CD4-positive, alpha-beta T cell treated with Interleukin-6 for 4 hours (primary cell): ENCODE data around the gene BPTF.
"Not testable (repeated sequence)": the region's sequence is repeated elsewhere in the genome, so short reads cannot be mapped to it uniquely, and the experiment has no call there.

Experiments used
- DNase-seq: peaks from one replicate; pipeline ENCODE4 v3.0.0-alpha.2; 2020; ENCODE audit warnings: mixed read lengths

The BPTF gene

DNA sequence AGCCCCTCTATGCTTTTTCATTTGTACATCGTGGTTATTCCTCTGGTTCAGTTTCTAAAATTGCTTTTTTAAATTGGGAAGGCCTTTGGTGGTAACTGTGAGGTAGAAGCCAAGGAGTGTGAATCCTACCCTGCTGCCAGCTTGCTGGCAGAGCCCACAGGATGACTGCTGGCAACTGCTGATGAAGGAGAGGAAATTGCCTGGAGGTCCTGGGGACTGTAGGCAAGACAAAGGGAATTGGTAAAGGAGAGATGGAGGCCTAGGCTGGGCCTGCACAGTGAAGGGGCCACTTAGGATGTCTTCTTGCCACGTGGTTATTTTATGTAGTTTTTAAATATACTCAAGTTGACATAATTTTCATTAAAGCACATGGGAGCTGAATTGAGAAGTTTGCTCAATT is 155.2 kb downstream of the BPTF start:
- DNase-seq = no peak

GRCh38 chr17:67980883-67981282 is 155.6 kb downstream of the BPTF start:
- not testable (repeated sequence) for DNase-seq

- DNase-seq = no peak
These were observed 156.8 kb downstream of the BPTF start for GRCh38 chr17:67982034-67982640.

DNA sequence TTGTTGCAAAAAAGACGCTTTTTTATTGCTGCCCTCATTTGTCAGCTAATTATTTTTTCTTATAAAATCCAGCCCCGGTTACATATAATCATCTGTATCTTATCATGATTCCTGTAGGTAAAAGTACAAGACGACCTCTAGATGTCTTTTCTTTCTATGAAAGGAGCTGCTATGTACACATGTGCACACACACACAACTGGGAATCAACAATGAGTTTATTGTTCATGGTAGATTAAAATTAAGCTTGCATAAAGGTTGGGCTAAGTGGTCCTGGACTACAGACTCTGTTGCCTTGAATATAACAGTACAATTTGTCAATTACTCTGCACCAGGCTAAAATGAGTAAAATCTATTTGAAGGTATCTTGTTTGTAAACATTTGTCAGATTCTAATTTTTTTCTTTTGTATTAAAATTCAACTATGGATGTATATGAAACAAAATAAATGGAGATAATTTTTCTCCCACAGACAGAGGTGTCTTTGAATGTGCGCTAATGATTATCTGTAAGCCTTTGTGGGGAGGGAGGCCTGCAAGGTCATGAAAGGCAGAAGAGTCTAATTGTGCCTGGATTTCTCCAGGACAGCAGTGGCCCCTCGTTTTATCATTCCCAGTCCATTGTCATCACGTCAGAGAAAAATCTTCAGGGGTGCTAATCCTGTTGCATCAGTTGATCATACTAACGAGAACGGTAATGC is 157.5 kb downstream of the BPTF start:
- DNase-seq = no peak

DNA sequence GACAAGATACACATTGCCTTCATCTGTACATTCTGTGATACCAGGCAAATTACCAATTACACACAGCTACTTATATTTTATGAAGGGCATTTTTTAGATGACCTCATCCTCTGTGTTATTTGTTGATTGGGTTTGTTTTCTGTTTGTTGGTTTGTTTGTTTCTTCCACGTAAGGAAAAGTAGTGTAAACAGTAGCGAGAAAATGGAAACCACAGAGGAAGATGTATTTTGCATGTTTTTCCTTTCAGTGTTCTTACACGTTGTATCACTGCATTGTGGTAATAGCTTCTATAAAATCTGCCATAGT is 158.0 kb downstream of the BPTF start:
- DNase-seq = no peak

GRCh38 chr17:67990909-67991308 is 165.6 kb downstream of the BPTF start:
- DNase-seq = no peak

- no peak for DNase-seq
These were observed 167.3 kb downstream of the BPTF start for GRCh38 chr17:67992548-67993152.

GRCh38 chr17:67993153-67993997 is 168.1 kb downstream of the BPTF start:
- peak; percentile 74 for DNase-seq

GRCh38 chr17:67993998-67994361 is 168.7 kb downstream of the BPTF start:
- no peak for DNase-seq

DNA sequence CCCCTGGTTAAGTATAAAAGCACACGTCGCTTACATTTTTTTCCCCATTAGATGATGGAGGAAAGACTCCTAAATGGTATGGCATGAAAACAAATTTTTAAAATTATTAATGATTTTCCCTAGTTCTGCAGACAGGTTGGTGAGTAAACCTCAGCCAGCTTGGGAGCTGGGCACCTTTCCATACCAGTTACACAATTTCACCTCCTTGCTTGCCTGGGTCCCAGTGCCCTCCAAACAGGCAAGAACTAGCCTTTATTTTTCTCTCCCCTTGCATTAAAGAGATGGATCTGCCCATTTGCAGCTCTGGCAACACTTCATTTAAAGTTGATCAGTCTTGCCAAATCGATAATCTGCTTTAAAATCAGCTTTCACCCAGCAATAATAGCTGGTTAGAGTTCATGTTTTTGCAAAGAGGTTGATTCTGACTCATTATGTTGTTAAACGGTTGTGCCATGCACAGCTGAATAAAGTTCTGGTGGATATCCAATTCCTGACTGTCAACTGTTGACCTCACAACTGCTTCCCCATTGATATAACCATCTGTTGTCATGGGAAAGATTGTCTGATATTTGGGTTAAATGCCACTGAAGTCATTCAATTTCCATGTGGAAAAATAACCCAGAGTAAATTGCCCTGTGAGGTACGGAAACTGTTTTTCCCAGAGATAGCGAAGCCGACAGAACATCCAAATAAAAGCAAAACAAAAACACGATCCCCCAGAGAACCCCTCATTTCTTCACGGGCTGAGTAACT is 169.7 kb downstream of the BPTF start:
- no peak for DNase-seq

- peak; percentile 23 for DNase-seq
These were observed 170.4 kb downstream of the BPTF start for GRCh38 chr17:67995570-67996263.

- DNase-seq = not testable (repeated sequence)
These were observed 171.2 kb downstream of the BPTF start, which contains the start of gene C17orf58 for GRCh38 chr17:67996301-67997171. TSS of gene C17orf58 (minus strand) at chr17:67996469. CDS start at chr17:67996198, 271 bp downstream.

DNA sequence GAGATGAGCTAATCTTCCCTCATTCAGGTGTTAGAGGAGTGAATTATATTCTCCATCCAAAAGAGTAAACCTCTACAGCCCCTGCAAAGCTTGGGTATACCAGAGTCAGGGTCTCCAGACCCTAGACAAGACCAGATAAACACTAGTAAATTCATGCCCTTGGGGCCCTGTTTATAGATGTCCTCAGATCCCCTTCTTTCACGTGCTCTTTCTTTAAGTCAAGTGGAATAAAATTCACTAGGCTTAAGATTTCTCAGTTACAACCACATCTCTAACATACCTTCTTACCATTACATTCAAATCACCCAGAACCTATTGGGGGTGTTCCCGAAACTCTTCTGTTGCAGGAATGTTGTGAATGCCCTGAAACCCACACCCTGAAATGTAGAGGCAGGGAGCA is 173.2 kb downstream of the BPTF start:
- no peak for DNase-seq

DNA sequence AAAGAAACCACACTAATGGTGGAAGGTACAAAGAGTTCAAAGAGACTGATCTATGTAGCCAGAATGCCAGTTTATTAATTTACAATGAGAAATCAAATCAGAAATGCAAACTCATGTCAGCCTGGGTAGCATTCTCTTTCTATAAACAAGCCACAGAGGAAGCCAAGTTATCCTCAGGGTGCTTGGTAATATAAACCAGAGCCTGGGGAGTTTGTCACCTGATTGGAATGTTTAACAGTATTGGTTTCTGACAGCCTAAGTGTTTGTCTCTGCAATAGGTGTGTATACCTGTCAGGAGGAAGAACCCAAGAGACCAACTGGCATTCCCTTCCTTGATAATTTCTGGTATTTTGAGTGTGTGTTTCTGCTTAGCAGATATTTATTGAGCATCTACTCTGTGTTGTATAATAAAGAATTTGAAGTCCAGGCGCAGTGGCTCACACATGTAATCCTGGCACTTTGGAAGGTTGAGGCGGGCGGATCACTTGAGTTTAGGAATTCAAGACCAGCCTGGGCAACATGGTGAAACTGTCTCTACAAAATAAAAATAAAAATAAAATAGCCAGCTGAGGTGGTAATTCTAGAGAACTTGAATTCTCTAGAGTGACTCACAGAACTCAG is 174.1 kb downstream of the BPTF start:
- DNase-seq = no peak

GRCh38 chr17:68004201-68004600 is 178.9 kb downstream of the BPTF start:
- DNase-seq = no peak

DNA sequence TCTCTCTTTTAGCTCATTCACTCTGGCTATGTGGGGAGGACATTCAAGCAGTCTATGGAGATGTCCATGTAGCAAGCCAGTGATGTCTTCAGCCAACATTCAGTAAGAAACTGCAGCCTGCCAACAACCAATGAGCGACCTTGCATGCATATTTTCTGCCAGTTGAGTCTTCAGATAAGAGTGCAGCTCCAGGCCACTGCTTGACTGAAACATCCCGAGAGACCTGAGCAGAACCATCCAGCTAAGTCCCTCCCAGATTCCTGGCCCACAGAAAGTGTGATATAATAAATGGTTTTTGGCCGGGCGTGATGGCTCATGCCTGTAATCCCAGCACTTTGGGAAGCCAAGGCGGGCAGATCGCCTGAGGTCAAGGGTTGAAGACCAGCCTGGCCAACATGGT is 181.5 kb downstream of the BPTF start:
- DNase-seq = no peak

GRCh38 chr17:68011199-68011665 is 185.9 kb downstream of the BPTF start:
- peak; percentile 71 for DNase-seq

DNA sequence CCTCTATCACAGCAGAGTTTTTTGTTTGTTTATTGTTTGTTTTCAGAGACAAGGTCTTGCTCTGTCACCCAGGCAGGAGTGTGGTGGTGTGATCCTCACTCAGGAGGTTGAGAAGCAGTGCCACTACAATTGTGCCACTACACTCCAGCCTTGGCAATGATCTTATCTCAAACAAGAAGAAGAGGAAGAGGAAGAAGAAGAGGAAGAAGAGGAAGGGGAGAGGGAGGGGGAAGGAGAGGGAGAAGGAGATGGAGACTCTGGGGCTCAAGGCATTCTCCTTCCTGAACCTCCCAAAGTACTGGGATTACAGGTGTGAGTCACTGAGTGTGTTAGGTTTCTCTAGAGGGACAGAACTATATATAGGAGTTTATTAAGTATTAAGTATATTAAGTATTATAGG is 188.1 kb downstream of the BPTF start:
- DNase-seq = no peak

DNA sequence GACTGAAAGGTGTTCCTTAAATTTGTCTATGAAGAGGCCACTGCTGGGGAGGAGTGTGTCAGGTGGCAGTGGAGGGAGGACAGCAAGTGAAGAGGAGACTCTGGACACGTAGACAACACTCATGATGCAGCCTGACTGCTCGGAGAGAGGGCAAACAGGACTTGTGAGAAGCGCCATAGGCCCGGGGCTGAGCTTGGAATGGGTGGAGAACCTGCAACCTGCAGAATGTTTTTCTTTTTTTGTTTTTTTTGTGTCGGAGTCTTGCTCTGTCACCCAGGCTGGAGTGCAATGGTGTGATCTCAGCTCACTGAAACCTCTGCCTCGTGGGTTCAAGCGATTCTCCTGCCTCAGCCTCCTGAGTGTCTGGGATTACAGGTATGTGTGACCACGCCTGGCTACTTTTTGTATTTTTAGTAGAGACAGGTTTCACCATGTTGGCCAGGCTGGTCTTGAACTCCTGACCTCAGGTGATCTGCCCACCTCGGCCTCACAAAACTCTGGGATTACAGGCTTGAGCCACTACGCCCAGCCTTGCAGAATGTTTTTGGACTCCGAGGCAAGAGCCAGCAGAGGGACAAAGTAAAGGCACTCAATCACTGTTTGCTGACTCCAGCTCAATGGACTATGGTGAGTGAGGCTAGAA is 189.9 kb downstream of the BPTF start:
- DNase-seq = no peak

DNA sequence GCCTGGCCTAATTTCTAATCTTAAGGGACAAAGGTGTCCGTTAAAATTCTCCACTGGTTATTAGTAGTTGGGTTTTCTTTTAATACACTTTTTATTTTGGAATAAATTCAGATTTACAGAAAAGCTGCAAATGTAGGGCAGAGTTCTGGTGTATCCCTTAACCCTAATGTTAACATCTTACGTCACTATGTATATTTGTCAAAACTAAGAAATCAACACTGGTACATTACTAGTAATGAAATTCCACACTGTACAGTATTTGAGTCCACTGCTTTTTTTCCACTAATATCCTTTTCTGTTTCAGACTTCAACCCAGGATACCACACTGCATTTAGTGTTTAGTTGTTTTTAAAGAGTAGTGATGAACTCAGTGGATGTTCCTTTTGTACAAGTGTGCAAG is 191.5 kb downstream of the BPTF start:
- no peak for DNase-seq
